RWPE2 (cell line): ENCODE results near the gene ARRDC1.

Experiments
- ATAC-seq: fragments of 200-7000 bp; cut with Tn5 transposase; 3 replicates; pipeline ENCODE4 v1.9.1; 2021; ENCODE audit warnings: low read depth
- DNase-seq: peaks from one replicate; pipeline ENCODE4 v3.0.0-alpha.2; 2020; ENCODE audit warnings: low spot score
- H3K27ac ChIP-seq: fragments of 450-650 bp; 2 replicates; pipeline ENCODE4 v1.5.1; 2017; ENCODE audit warnings: mild to moderate bottlenecking; ENCODE audit not compliant: poor library complexity, severe bottlenecking
- H3K27me3 ChIP-seq: fragments of 250-450 bp; sonication (Bioruptor Pico); 2 replicates; pipeline ENCODE4 v1.5.1; 2021; ENCODE audit warnings: mild to moderate bottlenecking, moderate library complexity; ENCODE audit not compliant: insufficient read depth, poor library complexity, severe bottlenecking
- H3K36me3 ChIP-seq: fragments of 250-450 bp; sonication (Bioruptor Pico); 2 replicates; pipeline ENCODE4 v1.5.1; 2020; ENCODE audit warnings: low read depth, mild to moderate bottlenecking, moderate library complexity
- H3K4me1 ChIP-seq: fragments of 250-450 bp; sonication (Bioruptor Pico); 2 replicates; pipeline ENCODE4 v1.5.1; 2021; ENCODE audit warnings: mild to moderate bottlenecking, moderate library complexity; ENCODE audit not compliant: insufficient read depth, poor library complexity, severe bottlenecking
- H3K4me3 ChIP-seq: fragments of 250-450 bp; sonication (Bioruptor Pico); 2 replicates; pipeline ENCODE4 v1.5.1; 2021; ENCODE audit warnings: mild to moderate bottlenecking, moderate library complexity; ENCODE audit not compliant: severe bottlenecking
- H3K9me3 ChIP-seq: fragments of 250-450 bp; sonication (Bioruptor Pico); 2 replicates; pipeline ENCODE4 v1.5.1; 2021; ENCODE audit warnings: mild to moderate bottlenecking, moderate library complexity; ENCODE audit not compliant: severe bottlenecking
- CTCF ChIP-seq: fragments of 450-650 bp; IDR thresholded peaks from one replicate; pipeline ENCODE4 v1.5.1; 2017; ENCODE audit warnings: mild to moderate bottlenecking, moderate library complexity; ENCODE audit not compliant: poor library complexity, severe bottlenecking

ARRDC1 gene

GRCh38 chr9:137613738-137614523, 8.4 kb downstream of the ARRDC1 start:
- Histone ChIP-seq H3K27me3 (no peaks in the 10 kb centered on the region), H3K4me1 (peaks cover 34% of the 10 kb centered on the region), H3K36me3 (peaks cover 52% of the 10 kb centered on the region), H3K4me3 (no peak overlapping the region), H3K27ac (peak overlapping the region; percentile 99), H3K9me3 (no peaks in the 10 kb centered on the region)
- DNase-seq = no peak
- no peak for ATAC-seq
- TF ChIP-seq CTCF = no peak

- H3K27me3 ChIP-seq = no peaks in the 10 kb centered on the region
- no peaks in the 10 kb centered on the region for H3K9me3 ChIP-seq
Observed at GRCh38 chr9:137614631-137615386, 9.3 kb downstream of the ARRDC1 start.

GRCh38 chr9:137615387-137615871, 9.9 kb downstream of the ARRDC1 start:
- Histone ChIP-seq H3K27ac (peak overlapping the region; percentile 99), H3K4me3 (no peak overlapping the region), H3K9me3 (no peaks in the 10 kb centered on the region), H3K36me3 (peaks cover 44% of the 10 kb centered on the region), H3K4me1 (peaks cover 38% of the 10 kb centered on the region), H3K27me3 (no peaks in the 10 kb centered on the region)
- ATAC-seq = no peak
- no peak for TF ChIP-seq CTCF
- DNase-seq = no peak

More at GRCh38 chr9:137614631-137615386, 9.3 kb downstream of the ARRDC1 start:
- Histone ChIP-seq H3K27ac (peak overlapping the region; percentile 99), H3K36me3 (peaks cover 43% of the 10 kb centered on the region), H3K4me1 (peaks cover 34% of the 10 kb centered on the region), H3K4me3 (no peak overlapping the region)
- ATAC-seq = no peak
- no peak for TF ChIP-seq CTCF
- DNase-seq = no peak

GRCh38 chr9:137618105-137619067, 12.9 kb downstream of the ARRDC1 start, which contains the start of gene EHMT1:
Gene EHMT1 (plus strand): TSS chr9:137619005. CDS start chr9:137619029, 24 bp downstream.
- TF ChIP-seq CTCF = peak; percentile 19
- ATAC-seq = peak; percentile 47
- Histone ChIP-seq H3K27ac (peak within 1 kb of the TSS; percentile 99), H3K4me1 (peaks cover 15% of the 10 kb centered on the region), H3K27me3 (no peaks in the 10 kb centered on the region), H3K4me3 (peak within 1 kb of the TSS; percentile 80), H3K36me3 (peaks cover 57% of the 10 kb centered on the region), H3K9me3 (no peaks in the 10 kb centered on the region)
- DNase-seq = peak; percentile 77
